Left ventricle myocardium inferior (tissue), 1 donor: Measurements from ENCODE around the gene APEX1. TPM values are rescaled to one million over a fixed set of nuclear protein-coding genes. Genes with fewer than 3 reads are reported as not detected.

Source experiments
- DNase-seq: peaks from one replicate; pipeline ENCODE4 v3.0.0-alpha.2; 2020
- H3K27ac ChIP-seq: fragments of 200-600 bp; replicated peaks from 2 replicates; pipeline ENCODE4 v1.8.0; 2021
- H3K27me3 ChIP-seq: fragments of 200-600 bp; 2 replicates; pipeline ENCODE4 v1.8.0; 2021; ENCODE audit warnings: low read depth
- H3K36me3 ChIP-seq: fragments of 200-600 bp; 2 replicates; pipeline ENCODE4 v1.8.0; 2021
- H3K4me1 ChIP-seq: fragments of 200-600 bp; 2 replicates; pipeline ENCODE4 v1.8.0; 2021
- H3K4me3 ChIP-seq: fragments of 200-600 bp; 2 replicates; pipeline ENCODE4 v1.8.0; 2021; ENCODE audit warnings: mild to moderate bottlenecking, moderate library complexity
- H3K9me3 ChIP-seq: fragments of 200-600 bp; replicated peaks from 2 replicates; pipeline ENCODE4 v1.8.0; 2021
- intact Hi-C: fragments of 100-400 bp; cut with micrococcal nuclease; formaldehyde crosslinking; loops from one replicate; pipeline ENCODE4 v1.11.0; 2022
- total RNA-seq: library from RNA; stranded (reverse); fragmentation: NEBNext Ultra II Directional; extraction: Animal tissue kit (Norgen Biotek cat#: 25700); gene quantifications from one replicate; pipeline ENCODE4 v1.2.1, GENCODE V29; 2021
- TF ChIP-seq, protein P1 (sequence below): fragments of 200-600 bp; IDR thresholded peaks from 2 replicates; pipeline ENCODE4 v1.8.0; 2021; ENCODE audit warnings: antibody characterized with exemption, mild to moderate bottlenecking, borderline replicate concordance
- donor health status: DM: no; HTN: yes; CAD: no; lungs with severe emphysema.

APEX1 gene
- total RNA-seq, 1 donor from 2014 or later: 75.0 TPM

DNA sequence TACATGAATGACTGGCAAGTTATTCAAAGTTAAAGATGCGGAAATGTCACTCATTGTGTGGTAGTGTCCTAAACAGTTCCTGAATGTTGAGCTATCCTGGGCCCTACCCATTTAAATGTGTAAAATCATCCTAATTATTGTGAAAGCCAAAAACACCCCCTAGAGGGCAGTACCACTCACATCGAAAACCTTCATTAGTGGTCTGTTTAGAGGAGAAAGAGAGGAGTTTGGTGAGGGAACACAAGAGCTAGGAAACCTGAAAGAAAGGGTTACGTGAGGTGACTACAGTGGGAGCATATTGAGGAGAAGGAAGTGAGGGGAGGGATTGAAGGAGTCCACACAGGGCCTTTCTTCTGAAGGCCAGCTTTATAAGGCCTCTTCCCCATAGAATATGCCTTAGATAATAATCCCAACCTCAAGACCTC lies 39.2 kb upstream of the APEX1 start:
- H3K27ac ChIP-seq: no peak overlapping the region
- no peak overlapping the region for H3K4me3 ChIP-seq
- no peak for DNase-seq
- H3K36me3 ChIP-seq: no peaks in the 10 kb centered on the region
- H3K27me3 ChIP-seq: no peaks in the 10 kb centered on the region
- H3K9me3 ChIP-seq: no peaks in the 10 kb centered on the region
- peaks cover 30% of the 10 kb centered on the region for H3K4me1 ChIP-seq
- intact Hi-C loops: loop anchor here (10.0 kb wide), 1 partner anchor 189 kb away; no protein-coding TSS in a partner anchor
- TF ChIP-seq, protein P1, sequence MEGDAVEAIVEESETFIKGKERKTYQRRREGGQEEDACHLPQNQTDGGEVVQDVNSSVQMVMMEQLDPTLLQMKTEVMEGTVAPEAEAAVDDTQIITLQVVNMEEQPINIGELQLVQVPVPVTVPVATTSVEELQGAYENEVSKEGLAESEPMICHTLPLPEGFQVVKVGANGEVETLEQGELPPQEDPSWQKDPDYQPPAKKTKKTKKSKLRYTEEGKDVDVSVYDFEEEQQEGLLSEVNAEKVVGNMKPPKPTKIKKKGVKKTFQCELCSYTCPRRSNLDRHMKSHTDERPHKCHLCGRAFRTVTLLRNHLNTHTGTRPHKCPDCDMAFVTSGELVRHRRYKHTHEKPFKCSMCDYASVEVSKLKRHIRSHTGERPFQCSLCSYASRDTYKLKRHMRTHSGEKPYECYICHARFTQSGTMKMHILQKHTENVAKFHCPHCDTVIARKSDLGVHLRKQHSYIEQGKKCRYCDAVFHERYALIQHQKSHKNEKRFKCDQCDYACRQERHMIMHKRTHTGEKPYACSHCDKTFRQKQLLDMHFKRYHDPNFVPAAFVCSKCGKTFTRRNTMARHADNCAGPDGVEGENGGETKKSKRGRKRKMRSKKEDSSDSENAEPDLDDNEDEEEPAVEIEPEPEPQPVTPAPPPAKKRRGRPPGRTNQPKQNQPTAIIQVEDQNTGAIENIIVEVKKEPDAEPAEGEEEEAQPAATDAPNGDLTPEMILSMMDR: peak; percentile 69

DNA sequence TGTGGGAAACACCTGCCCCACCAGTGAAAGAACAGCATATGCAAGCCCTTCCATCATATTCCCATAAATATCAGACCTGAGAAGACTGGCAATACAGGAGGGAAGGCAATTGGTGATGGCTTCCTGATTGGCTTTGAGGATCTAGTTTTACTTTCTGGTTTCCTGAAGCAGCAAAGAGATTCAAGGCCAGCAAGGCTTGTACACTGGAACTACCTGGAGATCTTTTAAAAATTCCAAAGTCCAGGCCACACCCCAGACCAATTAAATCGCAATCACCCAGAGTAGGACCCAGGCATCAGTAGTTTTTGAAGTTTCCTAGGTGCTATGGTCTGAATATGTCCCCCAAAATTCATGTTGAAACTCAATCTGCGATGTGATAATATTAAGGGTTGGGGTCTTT lies 38.8 kb upstream of the APEX1 start:
- no peaks in the 10 kb centered on the region for H3K36me3 ChIP-seq
- peaks cover 30% of the 10 kb centered on the region for H3K4me1 ChIP-seq
- no peak overlapping the region for H3K27ac ChIP-seq
- no peaks in the 10 kb centered on the region for H3K27me3 ChIP-seq
- intact Hi-C loops: loop anchor here (10.0 kb wide), 1 partner anchor 189 kb away; no protein-coding TSS in a partner anchor
- no peak overlapping the region for H3K4me3 ChIP-seq
- no peak for DNase-seq
- H3K9me3 ChIP-seq: no peaks in the 10 kb centered on the region
- TF ChIP-seq, protein P1: no peak

DNA sequence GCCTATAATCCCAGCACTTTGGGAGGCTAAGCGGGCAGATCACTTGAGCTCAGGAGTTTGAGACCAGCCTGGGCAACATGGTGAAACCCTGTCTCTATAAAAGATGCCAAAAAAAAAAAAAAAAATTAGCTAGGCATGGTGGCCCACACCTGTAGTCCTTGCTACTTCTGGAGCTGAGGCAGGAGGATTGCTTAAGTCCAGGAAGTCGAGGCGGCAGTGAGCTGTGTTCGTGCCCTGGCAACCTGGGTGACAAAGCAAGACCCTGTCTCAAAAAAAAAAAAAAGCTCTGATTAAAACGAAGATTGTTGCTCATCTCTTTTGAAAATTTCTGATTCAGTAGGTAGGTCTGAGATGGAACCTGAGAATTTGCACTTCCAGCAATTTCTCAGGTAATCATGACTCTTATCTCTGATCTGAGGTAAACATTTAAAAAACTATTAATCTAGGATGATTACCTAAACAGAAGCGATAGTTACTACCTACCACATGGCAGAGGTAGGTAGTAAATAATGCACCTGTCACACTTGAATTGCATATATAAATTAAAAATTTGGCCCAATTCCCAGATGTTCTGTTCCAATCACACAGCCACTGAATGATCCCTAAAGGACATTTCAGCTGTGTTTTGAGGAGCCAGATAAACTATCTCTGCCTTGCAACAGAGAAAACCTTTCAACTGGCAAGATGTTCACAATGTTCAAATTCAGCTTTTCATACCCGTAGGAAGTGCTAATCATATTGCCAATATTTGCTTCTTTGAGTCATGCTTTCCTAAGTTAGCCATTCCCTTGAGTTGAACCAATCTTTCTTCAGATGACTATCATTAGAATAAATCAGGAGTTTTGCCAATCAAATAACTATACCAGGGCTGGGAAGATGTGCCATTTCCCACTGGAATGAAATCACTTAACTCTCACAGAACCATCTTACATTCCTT lies 37.5 kb upstream of the APEX1 start:
- intact Hi-C loops: loop anchor here (10.0 kb wide), 1 partner anchor 187 kb away; no protein-coding TSS in a partner anchor
- Histone ChIP-seq H3K4me1 (peaks cover 18% of the 10 kb centered on the region), H3K27me3 (no peaks in the 10 kb centered on the region), H3K36me3 (no peaks in the 10 kb centered on the region), H3K9me3 (no peaks in the 10 kb centered on the region), H3K27ac (no peak overlapping the region), H3K4me3 (no peak overlapping the region)
- no peak for DNase-seq
- TF ChIP-seq, protein P1: no peak

DNA sequence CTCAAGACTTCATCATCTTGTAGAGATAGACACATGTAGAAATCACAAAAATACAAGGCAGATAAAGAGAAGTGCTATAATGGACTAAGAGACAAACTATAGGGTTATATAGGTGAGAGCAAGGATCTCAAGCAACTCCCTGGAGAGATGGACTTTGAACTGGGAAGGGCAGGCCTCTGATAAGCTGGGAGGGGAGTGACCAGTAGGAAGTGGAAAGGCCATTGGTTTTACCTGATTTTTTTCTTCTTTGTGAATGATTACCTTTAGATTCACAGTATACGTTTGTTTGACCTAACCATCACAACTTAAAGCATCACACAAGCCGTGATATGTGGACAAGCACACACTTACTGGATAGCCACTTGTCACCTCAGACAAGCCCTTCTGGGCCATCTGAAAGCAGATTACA lies 36.5 kb upstream of the APEX1 start:
- Histone ChIP-seq H3K4me3 (no peak overlapping the region), H3K9me3 (no peaks in the 10 kb centered on the region), H3K4me1 (peaks cover 15% of the 10 kb centered on the region), H3K36me3 (no peaks in the 10 kb centered on the region), H3K27me3 (no peaks in the 10 kb centered on the region), H3K27ac (no peak overlapping the region)
- TF ChIP-seq, protein P1: no peak
- intact Hi-C loops: loop anchor here (10.0 kb wide), 1 partner anchor 186 kb away; no protein-coding TSS in a partner anchor
- DNase-seq: no peak

DNA sequence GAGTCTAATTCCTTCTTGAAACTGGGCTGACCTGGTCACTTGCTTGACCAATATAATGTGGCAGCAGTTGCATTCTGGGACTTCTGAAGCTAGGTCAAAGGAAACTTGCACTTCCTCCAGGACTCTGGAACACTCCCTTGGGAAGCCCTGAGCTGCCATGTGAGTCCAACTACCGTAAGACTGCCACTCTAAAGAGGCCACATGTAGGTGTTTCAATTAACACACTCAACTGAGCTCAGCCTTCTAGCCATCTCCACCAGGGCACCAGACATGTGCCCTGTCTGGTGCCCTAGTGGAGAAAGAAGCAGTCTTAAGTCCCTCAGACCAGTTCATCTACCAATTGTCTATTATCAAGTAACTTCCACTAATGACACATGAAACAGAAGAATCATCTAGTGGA lies 35.6 kb upstream of the APEX1 start:
- intact Hi-C loops: loop anchor here (10.0 kb wide), 1 partner anchor 185 kb away; no protein-coding TSS in a partner anchor
- peaks cover 7% of the 10 kb centered on the region for H3K4me1 ChIP-seq
- no peaks in the 10 kb centered on the region for H3K27me3 ChIP-seq
- no peaks in the 10 kb centered on the region for H3K36me3 ChIP-seq
- no peak overlapping the region for H3K27ac ChIP-seq
- TF ChIP-seq, protein P1: no peak
- no peak for DNase-seq
- no peaks in the 10 kb centered on the region for H3K9me3 ChIP-seq
- H3K4me3 ChIP-seq: no peak overlapping the region
